Nephron progenitor cell (in vitro differentiated cells): ENCODE data around the gene CDK15.

Experiments used
- DNase-seq: peaks from one replicate; pipeline ENCODE4 v3.0.0; 2021
- H3K27ac Mint-ChIP-seq: 2 replicates; pipeline ENCODE4 v1.8.0; 2021; ENCODE audit warnings: mild to moderate bottlenecking, moderate library complexity, mixed read lengths
- H3K27me3 Mint-ChIP-seq: 2 replicates; pipeline ENCODE4 v1.8.0; 2021; ENCODE audit warnings: mild to moderate bottlenecking, low read depth, mixed read lengths; ENCODE audit not compliant: poor library complexity
- H3K36me3 Mint-ChIP-seq: 2 replicates; pipeline ENCODE4 v1.8.0; 2021; ENCODE audit warnings: low read depth, mixed read lengths
- H3K4me1 Mint-ChIP-seq: 2 replicates; pipeline ENCODE4 v1.8.0; 2021; ENCODE audit warnings: mixed read lengths
- H3K4me3 Mint-ChIP-seq: 2 replicates; pipeline ENCODE4 v1.8.0; 2021; ENCODE audit warnings: mild to moderate bottlenecking, moderate library complexity, mixed read lengths
- H3K9me3 Mint-ChIP-seq: 2 replicates; pipeline ENCODE4 v1.8.0; 2021; ENCODE audit warnings: mild to moderate bottlenecking, moderate library complexity, mixed read lengths
- TF ChIP-seq, protein P1 (sequence below): fragments of 200-600 bp; sonication (generic); IDR thresholded peaks from 2 replicates; pipeline ENCODE4 v1.5.0; 2021; ENCODE audit warnings: antibody characterized with exemption

Gene CDK15

DNA sequence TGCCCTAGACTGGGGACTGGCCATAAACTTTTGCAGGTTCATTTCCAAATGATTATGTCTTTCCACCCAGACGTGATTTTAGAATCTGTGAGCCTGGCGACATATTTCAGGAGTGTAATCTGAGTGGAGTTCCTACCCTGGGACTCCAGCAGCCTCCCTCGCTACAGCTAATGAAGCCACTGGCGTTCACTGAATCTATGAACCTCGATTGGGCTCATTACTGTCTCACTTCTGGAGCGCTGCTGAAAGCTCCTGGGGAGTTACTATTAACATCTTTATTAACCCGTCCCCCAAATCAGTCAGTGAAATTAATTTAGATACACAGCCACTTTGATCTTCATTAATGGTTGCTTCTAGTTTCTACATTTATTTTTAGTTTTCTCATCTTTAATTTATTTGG is 56.5 kb downstream of the CDK15 start:
- Mint-ChIP-seq H3K36me3 (no peaks in the 10 kb centered on the region), H3K4me3 (no peak overlapping the region), H3K27ac (no peak overlapping the region), H3K9me3 (peaks cover 1% of the 10 kb centered on the region), H3K27me3 (peaks cover 4% of the 10 kb centered on the region), H3K4me1 (peaks cover 82% of the 10 kb centered on the region)
- TF ChIP-seq, protein P1, sequence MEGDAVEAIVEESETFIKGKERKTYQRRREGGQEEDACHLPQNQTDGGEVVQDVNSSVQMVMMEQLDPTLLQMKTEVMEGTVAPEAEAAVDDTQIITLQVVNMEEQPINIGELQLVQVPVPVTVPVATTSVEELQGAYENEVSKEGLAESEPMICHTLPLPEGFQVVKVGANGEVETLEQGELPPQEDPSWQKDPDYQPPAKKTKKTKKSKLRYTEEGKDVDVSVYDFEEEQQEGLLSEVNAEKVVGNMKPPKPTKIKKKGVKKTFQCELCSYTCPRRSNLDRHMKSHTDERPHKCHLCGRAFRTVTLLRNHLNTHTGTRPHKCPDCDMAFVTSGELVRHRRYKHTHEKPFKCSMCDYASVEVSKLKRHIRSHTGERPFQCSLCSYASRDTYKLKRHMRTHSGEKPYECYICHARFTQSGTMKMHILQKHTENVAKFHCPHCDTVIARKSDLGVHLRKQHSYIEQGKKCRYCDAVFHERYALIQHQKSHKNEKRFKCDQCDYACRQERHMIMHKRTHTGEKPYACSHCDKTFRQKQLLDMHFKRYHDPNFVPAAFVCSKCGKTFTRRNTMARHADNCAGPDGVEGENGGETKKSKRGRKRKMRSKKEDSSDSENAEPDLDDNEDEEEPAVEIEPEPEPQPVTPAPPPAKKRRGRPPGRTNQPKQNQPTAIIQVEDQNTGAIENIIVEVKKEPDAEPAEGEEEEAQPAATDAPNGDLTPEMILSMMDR = no peak
- no peak for DNase-seq

GRCh38 chr2:201866643-201867473 is 60.5 kb downstream of the CDK15 start:
- Mint-ChIP-seq H3K27me3 (peaks cover 4% of the 10 kb centered on the region), H3K4me1 (peaks cover 81% of the 10 kb centered on the region), H3K27ac (peak overlapping the region; percentile 91), H3K4me3 (peak overlapping the region; percentile 0), H3K9me3 (peaks cover 10% of the 10 kb centered on the region), H3K36me3 (no peaks in the 10 kb centered on the region)
- TF ChIP-seq, protein P1 = no peak
- DNase-seq = no peak

GRCh38 chr2:201871471-201871870 is 65.1 kb downstream of the CDK15 start:
- no peaks in the 10 kb centered on the region for H3K36me3 Mint-ChIP-seq
- peaks cover 4% of the 10 kb centered on the region for H3K27me3 Mint-ChIP-seq
- H3K4me3 Mint-ChIP-seq = peak overlapping the region; percentile 61
- no peak for DNase-seq
- TF ChIP-seq, protein P1 = no peak
- H3K9me3 Mint-ChIP-seq = peaks cover 10% of the 10 kb centered on the region
- peaks cover 95% of the 10 kb centered on the region for H3K4me1 Mint-ChIP-seq
- H3K27ac Mint-ChIP-seq = peak overlapping the region; percentile 99

GRCh38 chr2:201872591-201872990 is 66.3 kb downstream of the CDK15 start:
- Mint-ChIP-seq H3K27ac (peak overlapping the region; percentile 99), H3K9me3 (peaks cover 10% of the 10 kb centered on the region), H3K4me3 (peak overlapping the region; percentile 61), H3K36me3 (no peaks in the 10 kb centered on the region), H3K4me1 (peaks cover 92% of the 10 kb centered on the region), H3K27me3 (no peaks in the 10 kb centered on the region)
- DNase-seq = peak; percentile 64
- TF ChIP-seq, protein P1 = no peak

- no peak for DNase-seq
Measured at GRCh38 chr2:201879996-201880395, 73.7 kb downstream of the CDK15 start.

More at GRCh38 chr2:201879996-201880395, 73.7 kb downstream of the CDK15 start:
- H3K9me3 Mint-ChIP-seq = no peaks in the 10 kb centered on the region
- H3K36me3 Mint-ChIP-seq = no peaks in the 10 kb centered on the region
- H3K4me1 Mint-ChIP-seq = peaks cover 94% of the 10 kb centered on the region
- H3K4me3 Mint-ChIP-seq = no peak overlapping the region
- H3K27ac Mint-ChIP-seq = peak overlapping the region; percentile 96
- no peaks in the 10 kb centered on the region for H3K27me3 Mint-ChIP-seq
- TF ChIP-seq, protein P1 = no peak
